DND-41 (cell line): Measurements from ENCODE around the gene MTG1.
"Not testable (repeated sequence)": the region's sequence is repeated elsewhere in the genome, so short reads cannot be mapped to it uniquely, and the experiment has no call there.

ENCODE experiments used
- ATAC-seq: fragments of 200-7000 bp; cut with Tn5 transposase; 3 replicates; pipeline ENCODE4 v1.9.1; 2021; ENCODE audit warnings: low read depth; ENCODE audit not compliant: insufficient read depth
- DNase-seq: peaks from one replicate; pipeline ENCODE4 v3.0.0-alpha.2; 2020
- H2AFZ ChIP-seq: 2 replicates; pipeline ENCODE4 v1.6.0; 2012; ENCODE audit warnings: low read depth, low read length
- H3K27ac ChIP-seq: 2 replicates; pipeline ENCODE4 v1.5.1; 2012; ENCODE audit warnings: low read length, inconsistent platforms
- H3K27me3 ChIP-seq: fragments of 200-600 bp; sonication (generic); 2 replicates; pipeline ENCODE4 v1.6.0; 2012; ENCODE audit warnings: low read length, mild to moderate bottlenecking, inconsistent platforms; ENCODE audit not compliant: insufficient read depth, poor library complexity
- H3K36me3 ChIP-seq: 2 replicates; pipeline ENCODE4 v1.5.1; 2012; ENCODE audit warnings: low read length, inconsistent platforms; ENCODE audit not compliant: insufficient read depth
- H3K4me1 ChIP-seq: 2 replicates; pipeline ENCODE4 v1.5.1; 2012; ENCODE audit warnings: mild to moderate bottlenecking, low read length; ENCODE audit not compliant: insufficient read depth
- H3K4me2 ChIP-seq: 2 replicates; pipeline ENCODE4 v1.6.0; 2012; ENCODE audit warnings: mild to moderate bottlenecking, moderate library complexity, low read length, inconsistent platforms; ENCODE audit not compliant: insufficient read depth
- H3K4me3 ChIP-seq, 2 experiments: fragments of 200-600 bp in 1 of 2; shearing (Covaris generic) in 1 of 2; 2 replicates each; pipeline ENCODE4 v1.5.1; 2012 to 2016; ENCODE audit warnings: inconsistent platforms in 2 of 2, low read length in 2 of 2, mild to moderate bottlenecking in 2 of 2, low read depth in 1 of 2, moderate library complexity in 1 of 2
- H3K79me2 ChIP-seq: 2 replicates; pipeline ENCODE4 v1.6.0; 2012; ENCODE audit warnings: low read length, inconsistent platforms; ENCODE audit not compliant: insufficient read depth
- H3K9ac ChIP-seq: 2 replicates; pipeline ENCODE4 v1.6.0; 2012; ENCODE audit warnings: low read depth, mild to moderate bottlenecking, inconsistent platforms, low read length, moderate library complexity
- H3K9me3 ChIP-seq: 2 replicates; pipeline ENCODE4 v1.5.1; 2012; ENCODE audit warnings: low read length, moderate library complexity, mild to moderate bottlenecking, inconsistent platforms; ENCODE audit not compliant: insufficient read depth, severe bottlenecking
- H4K20me1 ChIP-seq: 2 replicates; pipeline ENCODE4 v1.6.0; 2012; ENCODE audit warnings: low read length; ENCODE audit not compliant: insufficient read depth
- CTCF ChIP-seq: IDR thresholded peaks from 2 replicates; pipeline ENCODE4 v1.5.1; 2012; ENCODE audit warnings: borderline replicate concordance, low read length, moderate library complexity, mild to moderate bottlenecking; ENCODE audit not compliant: poor library complexity, severe bottlenecking; ENCODE audit errors: extremely low read depth
- EZH2 ChIP-seq: IDR thresholded peaks from 3 replicates; pipeline ENCODE4 v1.6.1; 2012; ENCODE audit warnings: borderline replicate concordance, low read depth, mild to moderate bottlenecking, moderate library complexity, low read length, inconsistent platforms; ENCODE audit not compliant: severe bottlenecking

Gene MTG1

GRCh38 chr10:133465950-133466474, 72.1 kb downstream of the MTG1 start:
- H2AFZ ChIP-seq = no peak overlapping the region
- ATAC-seq = no peak
- TF ChIP-seq CTCF (no peak), EZH2 (no peak)
- H3K36me3 ChIP-seq = peaks cover 10% of the 10 kb centered on the region; the same call in 1 of the 2 replicates
- no peak for DNase-seq
- no peaks in the 10 kb centered on the region for H3K27me3 ChIP-seq
- no peaks in the 10 kb centered on the region for H3K9me3 ChIP-seq
- no peaks in the 10 kb centered on the region for H3K4me1 ChIP-seq
- H3K79me2 ChIP-seq = no peaks in the 10 kb centered on the region
- H3K4me3 ChIP-seq = no peak overlapping the region
- H3K4me2 ChIP-seq = no peak overlapping the region
- H3K27ac ChIP-seq = no peak overlapping the region
- no peak overlapping the region for H3K9ac ChIP-seq
- no peaks in the 10 kb centered on the region for H4K20me1 ChIP-seq

GRCh38 chr10:133466683-133467275, 72.8 kb downstream of the MTG1 start:
- no peak for DNase-seq
- H3K36me3 ChIP-seq = peaks cover 10% of the 10 kb centered on the region; the same call in 1 of the 2 replicates
- H3K9ac ChIP-seq = no peak overlapping the region
- H3K27ac ChIP-seq = no peak overlapping the region
- no peak overlapping the region for H2AFZ ChIP-seq
- TF ChIP-seq CTCF (no peak), EZH2 (no peak)
- H4K20me1 ChIP-seq = no peaks in the 10 kb centered on the region
- no peaks in the 10 kb centered on the region for H3K9me3 ChIP-seq
- no peaks in the 10 kb centered on the region for H3K27me3 ChIP-seq
- H3K4me1 ChIP-seq = no peaks in the 10 kb centered on the region
- H3K79me2 ChIP-seq = no peaks in the 10 kb centered on the region
- H3K4me3 ChIP-seq = no peak overlapping the region
- no peak overlapping the region for H3K4me2 ChIP-seq
- no peak for ATAC-seq

GRCh38 chr10:133467286-133467911, 73.4 kb downstream of the MTG1 start:
- no peak for DNase-seq
- no peaks in the 10 kb centered on the region for H3K79me2 ChIP-seq
- peaks cover 10% of the 10 kb centered on the region; the same call in 1 of the 2 replicates for H3K36me3 ChIP-seq
- no peak for TF ChIP-seq EZH2
- no peak for TF ChIP-seq CTCF
- H3K9ac ChIP-seq = no peak overlapping the region
- no peaks in the 10 kb centered on the region for H4K20me1 ChIP-seq
- no peaks in the 10 kb centered on the region for H3K4me1 ChIP-seq
- no peak overlapping the region for H2AFZ ChIP-seq
- ATAC-seq = no peak
- H3K4me2 ChIP-seq = no peak overlapping the region
- no peak overlapping the region for H3K4me3 ChIP-seq
- H3K9me3 ChIP-seq = no peaks in the 10 kb centered on the region
- H3K27ac ChIP-seq = no peak overlapping the region
- no peaks in the 10 kb centered on the region for H3K27me3 ChIP-seq

- not testable (repeated sequence) for H3K27ac ChIP-seq, H4K20me1 ChIP-seq, DNase-seq, H3K4me1 ChIP-seq, H3K4me2 ChIP-seq, H3K4me3 ChIP-seq, H3K9me3 ChIP-seq, H3K9ac ChIP-seq, ATAC-seq, H2AFZ ChIP-seq, H3K79me2 ChIP-seq, H3K27me3 ChIP-seq
- H3K36me3 ChIP-seq = peaks cover 10% of the 10 kb centered on the region; the same call in 1 of the 2 replicates
Measured at GRCh38 chr10:133469205-133469604, 75.2 kb downstream of the MTG1 start.
